ENCODE results near the gene ZIC1. TPM values are rescaled to one million over a fixed set of nuclear protein-coding genes. Genes with fewer than 3 reads are reported as not detected.

The ZIC1 gene
- polyA plus RNA-seq, 1 donor (not counting 4 experiments of a cell fraction or from before 2014, with no cell fraction given): not detected

GRCh38 chr3:147412917-147413685 lies 3.9 kb downstream of the ZIC1 start:
- Histone ChIP-seq H3K9me1 (ENCODE audit: control insufficient read depth, extremely low read depth, insufficient read depth, low read length) (no peaks in the 10 kb centered on the region), H3K27me3 (ENCODE audit: control insufficient read depth, extremely low read depth, insufficient read depth, low read length) (peaks cover 78% of the 10 kb centered on the region), H2AFZ (ENCODE audit: control insufficient read depth, low read length) (no peak overlapping the region), H3K4me3 (ENCODE audit: control insufficient read depth in 2 of 3, extremely low read depth in 1 of 3, insufficient read depth in 2 of 3, low read depth in 1 of 3, low read length in 3 of 3) (peak overlapping the region in 2 of 3 experiments; percentile 33 to 49), H3K79me2 (ENCODE audit: control insufficient read depth, insufficient read depth, low read length) (no peaks in the 10 kb centered on the region), H4K20me1 (ENCODE audit: control insufficient read depth, extremely low read depth, insufficient read depth, low read length) (no peaks in the 10 kb centered on the region), H3K36me3 (ENCODE audit: control insufficient read depth in 2 of 2, extremely low read depth in 1 of 2, insufficient read depth in 2 of 2, low read length in 2 of 2) (no peaks in the 10 kb centered on the region), H3K9ac (ENCODE audit: control insufficient read depth, extremely low read depth, insufficient read depth, low read length) (no peak overlapping the region), H3K4me2 (ENCODE audit: control insufficient read depth, extremely low read depth, insufficient read depth, low read depth, low read length) (peak overlapping the region; percentile 46), H3K9me3 (ENCODE audit: control insufficient read depth, low read depth, low read length) (peaks cover 9% of the 10 kb centered on the region), H3K27ac (ENCODE audit: control insufficient read depth, insufficient read depth, low read length) (no peak overlapping the region), H3K4me1 (ENCODE audit: control insufficient read depth, extremely low read depth, insufficient read depth, low read length) (peaks cover 4% of the 10 kb centered on the region)
- dilution Hi-C loops (cut with MboI; ENCODE audit: extremely low pct_ligation_motif_present, low sequenced_read_pairs): no loop called here
- TF ChIP-seq EZH2 (IDR thresholded peaks at IDR 0.05; ENCODE audit: low read length): peak; percentile 66
- TF ChIP-seq, protein P1, sequence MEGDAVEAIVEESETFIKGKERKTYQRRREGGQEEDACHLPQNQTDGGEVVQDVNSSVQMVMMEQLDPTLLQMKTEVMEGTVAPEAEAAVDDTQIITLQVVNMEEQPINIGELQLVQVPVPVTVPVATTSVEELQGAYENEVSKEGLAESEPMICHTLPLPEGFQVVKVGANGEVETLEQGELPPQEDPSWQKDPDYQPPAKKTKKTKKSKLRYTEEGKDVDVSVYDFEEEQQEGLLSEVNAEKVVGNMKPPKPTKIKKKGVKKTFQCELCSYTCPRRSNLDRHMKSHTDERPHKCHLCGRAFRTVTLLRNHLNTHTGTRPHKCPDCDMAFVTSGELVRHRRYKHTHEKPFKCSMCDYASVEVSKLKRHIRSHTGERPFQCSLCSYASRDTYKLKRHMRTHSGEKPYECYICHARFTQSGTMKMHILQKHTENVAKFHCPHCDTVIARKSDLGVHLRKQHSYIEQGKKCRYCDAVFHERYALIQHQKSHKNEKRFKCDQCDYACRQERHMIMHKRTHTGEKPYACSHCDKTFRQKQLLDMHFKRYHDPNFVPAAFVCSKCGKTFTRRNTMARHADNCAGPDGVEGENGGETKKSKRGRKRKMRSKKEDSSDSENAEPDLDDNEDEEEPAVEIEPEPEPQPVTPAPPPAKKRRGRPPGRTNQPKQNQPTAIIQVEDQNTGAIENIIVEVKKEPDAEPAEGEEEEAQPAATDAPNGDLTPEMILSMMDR (optimal IDR thresholded peaks at IDR 0.05 in 1 of 3, IDR thresholded peaks at IDR 0.05 in 1 of 3, conservative IDR thresholded peaks at IDR 0.05 in 1 of 3; ENCODE audit: extremely low read depth in 1 of 3, insufficient read depth in 2 of 3, low read length in 3 of 3): no peak
- no peak for FAIRE-seq
- no peak for DNase-seq (ENCODE audit: low read depth, low spot score)

DNA sequence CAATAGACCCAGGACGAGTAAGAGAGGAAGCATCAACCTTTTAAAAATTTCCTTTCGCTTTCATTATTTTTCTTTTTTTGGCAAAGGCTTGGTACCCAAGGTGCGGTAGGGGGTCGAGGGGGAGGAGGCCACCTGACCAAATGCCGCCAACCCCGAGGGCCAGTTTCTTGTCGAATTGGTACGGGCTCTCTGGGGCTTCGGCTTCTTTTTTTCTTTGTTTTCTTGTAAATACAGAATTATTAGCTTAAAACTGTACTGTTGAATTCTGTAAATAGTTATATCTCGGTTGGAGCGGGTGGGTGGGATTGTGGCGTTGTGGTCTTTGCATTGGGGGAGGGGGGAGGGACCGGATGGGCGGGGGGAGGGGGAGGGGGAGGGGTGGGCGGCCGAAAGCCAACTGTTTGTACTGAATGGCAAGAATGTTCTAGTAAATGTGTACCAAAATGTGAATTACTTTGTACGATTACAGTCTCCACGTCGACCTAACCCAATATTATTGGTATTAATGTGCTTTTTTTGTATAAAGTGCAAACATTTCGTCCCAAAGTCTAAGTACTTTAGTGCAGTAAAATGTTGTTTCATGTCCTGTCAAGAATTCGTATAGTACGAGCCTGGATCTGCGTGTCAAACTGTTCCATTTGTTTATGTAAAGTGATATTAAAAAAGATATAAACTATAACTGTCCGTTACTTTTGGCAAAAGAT lies 4.7 kb downstream of the ZIC1 start:
- H3K9me1 ChIP-seq (ENCODE audit: control insufficient read depth, extremely low read depth, insufficient read depth, low read length): no peaks in the 10 kb centered on the region
- no peaks in the 10 kb centered on the region for H3K79me2 ChIP-seq (ENCODE audit: control insufficient read depth, insufficient read depth, low read length)
- H3K27ac ChIP-seq (ENCODE audit: control insufficient read depth, insufficient read depth, low read length): no peak overlapping the region
- H3K9me3 ChIP-seq (ENCODE audit: control insufficient read depth, low read depth, low read length): peaks cover 9% of the 10 kb centered on the region
- peaks cover 78% of the 10 kb centered on the region for H3K27me3 ChIP-seq (ENCODE audit: control insufficient read depth, extremely low read depth, insufficient read depth, low read length)
- peak overlapping the region; percentile 46 for H3K4me2 ChIP-seq (ENCODE audit: control insufficient read depth, extremely low read depth, insufficient read depth, low read depth, low read length)
- H2AFZ ChIP-seq (ENCODE audit: control insufficient read depth, low read length): no peak overlapping the region
- dilution Hi-C loops (cut with MboI; ENCODE audit: extremely low pct_ligation_motif_present, low sequenced_read_pairs): no loop called here
- TF ChIP-seq EZH2 (IDR thresholded peaks at IDR 0.05; ENCODE audit: low read length): no peak
- TF ChIP-seq, protein P1 (optimal IDR thresholded peaks at IDR 0.05 in 1 of 3, IDR thresholded peaks at IDR 0.05 in 1 of 3, conservative IDR thresholded peaks at IDR 0.05 in 1 of 3; ENCODE audit: extremely low read depth in 1 of 3, insufficient read depth in 2 of 3, low read length in 3 of 3): no peak
- H3K36me3 ChIP-seq (ENCODE audit: control insufficient read depth in 2 of 2, extremely low read depth in 1 of 2, insufficient read depth in 2 of 2, low read length in 2 of 2): no peaks in the 10 kb centered on the region
- peak overlapping the region in 2 of 3 experiments; percentile 33 to 49 for H3K4me3 ChIP-seq (ENCODE audit: control insufficient read depth in 2 of 3, extremely low read depth in 1 of 3, insufficient read depth in 2 of 3, low read depth in 1 of 3, low read length in 3 of 3)
- H3K4me1 ChIP-seq (ENCODE audit: control insufficient read depth, extremely low read depth, insufficient read depth, low read length): peaks cover 4% of the 10 kb centered on the region
- DNase-seq (ENCODE audit: low read depth, low spot score) (no peak), FAIRE-seq (no peak)
- no peak overlapping the region for H3K9ac ChIP-seq (ENCODE audit: control insufficient read depth, extremely low read depth, insufficient read depth, low read length)
- H4K20me1 ChIP-seq (ENCODE audit: control insufficient read depth, extremely low read depth, insufficient read depth, low read length): no peaks in the 10 kb centered on the region

Data from keratinocyte (primary cell).